ENCODE measurements around the gene KCNMB3.

DNA sequence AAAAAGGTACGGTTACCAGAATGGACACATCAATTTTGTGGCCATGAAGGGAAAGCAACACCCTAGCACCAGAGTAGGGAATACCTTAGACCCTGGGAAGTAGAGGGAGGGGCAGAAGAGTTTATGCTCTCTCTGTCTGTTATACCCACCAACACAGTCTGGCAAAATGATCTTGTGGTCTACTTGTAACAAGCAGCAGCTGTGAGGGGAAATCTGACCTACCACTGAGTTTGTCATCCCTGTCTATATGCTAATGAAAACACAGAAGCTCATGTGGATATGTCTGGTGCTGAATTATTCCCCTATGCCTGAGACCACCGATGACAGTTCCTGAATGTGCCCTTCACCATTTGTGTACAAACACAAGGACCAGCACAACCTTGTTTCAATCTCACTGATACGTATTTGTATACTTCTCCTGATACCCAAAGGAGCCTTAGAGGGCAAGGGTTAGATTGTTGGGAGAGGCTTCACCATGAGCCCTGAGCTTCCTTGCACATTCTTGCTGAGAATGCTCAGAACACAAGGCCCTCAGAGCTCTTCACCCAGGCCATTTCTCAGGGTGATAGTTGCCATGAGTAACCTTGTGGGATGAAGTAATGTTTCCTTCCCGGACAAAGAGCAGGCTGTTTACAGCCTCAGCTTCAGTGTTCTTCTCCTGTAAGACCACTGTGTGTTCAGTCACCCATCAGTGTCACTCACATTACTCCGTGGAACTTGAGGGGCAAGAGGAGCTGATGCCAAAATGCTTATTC is 47.2 kb upstream of the KCNMB3 start:
- no peak for TF ChIP-seq POLR2A (IDR thresholded peaks at IDR 0.05)
- TF ChIP-seq, protein P1, sequence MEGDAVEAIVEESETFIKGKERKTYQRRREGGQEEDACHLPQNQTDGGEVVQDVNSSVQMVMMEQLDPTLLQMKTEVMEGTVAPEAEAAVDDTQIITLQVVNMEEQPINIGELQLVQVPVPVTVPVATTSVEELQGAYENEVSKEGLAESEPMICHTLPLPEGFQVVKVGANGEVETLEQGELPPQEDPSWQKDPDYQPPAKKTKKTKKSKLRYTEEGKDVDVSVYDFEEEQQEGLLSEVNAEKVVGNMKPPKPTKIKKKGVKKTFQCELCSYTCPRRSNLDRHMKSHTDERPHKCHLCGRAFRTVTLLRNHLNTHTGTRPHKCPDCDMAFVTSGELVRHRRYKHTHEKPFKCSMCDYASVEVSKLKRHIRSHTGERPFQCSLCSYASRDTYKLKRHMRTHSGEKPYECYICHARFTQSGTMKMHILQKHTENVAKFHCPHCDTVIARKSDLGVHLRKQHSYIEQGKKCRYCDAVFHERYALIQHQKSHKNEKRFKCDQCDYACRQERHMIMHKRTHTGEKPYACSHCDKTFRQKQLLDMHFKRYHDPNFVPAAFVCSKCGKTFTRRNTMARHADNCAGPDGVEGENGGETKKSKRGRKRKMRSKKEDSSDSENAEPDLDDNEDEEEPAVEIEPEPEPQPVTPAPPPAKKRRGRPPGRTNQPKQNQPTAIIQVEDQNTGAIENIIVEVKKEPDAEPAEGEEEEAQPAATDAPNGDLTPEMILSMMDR (IDR thresholded peaks at IDR 0.05), result no peak

Data from body of pancreas (tissue), 4 donors.